Measurements from ENCODE around the gene KRT28.

DNA sequence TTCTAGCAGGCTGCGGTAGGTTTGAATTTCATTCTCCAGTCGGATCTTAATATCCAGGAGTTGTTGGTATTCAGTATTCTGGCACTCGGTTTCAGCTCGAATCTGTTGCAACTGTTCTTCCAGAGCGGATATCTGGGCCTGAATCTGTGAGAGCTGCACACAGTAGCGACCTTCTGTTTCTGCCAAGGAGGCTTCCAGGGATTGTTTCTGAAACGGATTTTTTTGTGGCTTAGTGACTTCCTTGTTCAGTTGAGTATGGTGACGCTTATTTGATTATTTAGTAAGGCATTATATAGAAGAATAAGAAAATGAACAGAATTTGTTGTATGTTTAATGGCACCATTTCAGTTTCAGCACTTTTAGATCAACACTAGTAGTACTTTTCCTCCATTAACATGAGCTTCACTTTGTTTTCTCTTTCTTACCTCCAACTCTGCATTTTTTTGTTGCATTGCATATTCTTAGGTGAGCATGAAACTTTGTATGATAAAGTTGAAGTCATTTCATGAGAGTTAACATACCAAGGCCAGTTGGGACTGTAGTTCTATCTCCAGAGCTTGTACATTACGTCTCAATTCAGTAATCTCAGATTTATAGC is 19.9 kb upstream of the KRT28 start:
- TF ChIP-seq, protein P1, sequence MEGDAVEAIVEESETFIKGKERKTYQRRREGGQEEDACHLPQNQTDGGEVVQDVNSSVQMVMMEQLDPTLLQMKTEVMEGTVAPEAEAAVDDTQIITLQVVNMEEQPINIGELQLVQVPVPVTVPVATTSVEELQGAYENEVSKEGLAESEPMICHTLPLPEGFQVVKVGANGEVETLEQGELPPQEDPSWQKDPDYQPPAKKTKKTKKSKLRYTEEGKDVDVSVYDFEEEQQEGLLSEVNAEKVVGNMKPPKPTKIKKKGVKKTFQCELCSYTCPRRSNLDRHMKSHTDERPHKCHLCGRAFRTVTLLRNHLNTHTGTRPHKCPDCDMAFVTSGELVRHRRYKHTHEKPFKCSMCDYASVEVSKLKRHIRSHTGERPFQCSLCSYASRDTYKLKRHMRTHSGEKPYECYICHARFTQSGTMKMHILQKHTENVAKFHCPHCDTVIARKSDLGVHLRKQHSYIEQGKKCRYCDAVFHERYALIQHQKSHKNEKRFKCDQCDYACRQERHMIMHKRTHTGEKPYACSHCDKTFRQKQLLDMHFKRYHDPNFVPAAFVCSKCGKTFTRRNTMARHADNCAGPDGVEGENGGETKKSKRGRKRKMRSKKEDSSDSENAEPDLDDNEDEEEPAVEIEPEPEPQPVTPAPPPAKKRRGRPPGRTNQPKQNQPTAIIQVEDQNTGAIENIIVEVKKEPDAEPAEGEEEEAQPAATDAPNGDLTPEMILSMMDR (IDR thresholded peaks at IDR 0.05) = no peak
- TF ChIP-seq EZH2 (IDR thresholded peaks at IDR 0.05) (no peak), EZH2phosphoT487 (IDR thresholded peaks at IDR 0.05) (no peak)

All from neural progenitor cell (in vitro differentiated cells).